Measurements from ENCODE around the gene METTL8.

METTL8 gene

DNA sequence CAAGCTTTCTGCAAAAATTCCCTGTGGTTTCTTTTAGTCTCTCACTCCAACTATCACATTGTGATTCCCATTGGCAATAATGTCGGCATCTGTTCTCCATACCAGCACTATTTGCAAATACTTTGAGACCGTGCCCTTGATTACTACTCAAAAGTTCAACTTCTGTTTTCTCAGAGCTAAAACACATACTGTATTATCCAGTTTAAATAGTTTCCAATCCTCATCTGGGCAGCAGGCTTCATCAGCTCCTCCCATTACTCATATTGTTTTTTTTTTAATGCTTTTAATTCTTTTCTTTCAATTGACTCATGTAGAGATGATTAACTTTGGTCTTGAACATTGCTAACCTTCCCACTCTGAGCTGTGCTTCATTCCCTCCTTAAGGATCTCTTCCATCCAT lies 135.8 kb downstream of the METTL8 start:
- H3K4me3 ChIP-seq (ENCODE audit: low read length) = no peak overlapping the region
- no peaks in the 10 kb centered on the region for H3K9me3 ChIP-seq (ENCODE audit: low read length)
- no peak overlapping the region for H2AFZ ChIP-seq (ENCODE audit: low read depth, low read length)
- no peaks in the 10 kb centered on the region for H3K4me1 ChIP-seq (ENCODE audit: insufficient read depth, low read length)
- no peaks in the 10 kb centered on the region for H3K27me3 ChIP-seq (ENCODE audit: insufficient read depth, low read length)
- no peaks in the 10 kb centered on the region for H3K36me3 ChIP-seq (ENCODE audit: insufficient read depth, low read length)

DNA sequence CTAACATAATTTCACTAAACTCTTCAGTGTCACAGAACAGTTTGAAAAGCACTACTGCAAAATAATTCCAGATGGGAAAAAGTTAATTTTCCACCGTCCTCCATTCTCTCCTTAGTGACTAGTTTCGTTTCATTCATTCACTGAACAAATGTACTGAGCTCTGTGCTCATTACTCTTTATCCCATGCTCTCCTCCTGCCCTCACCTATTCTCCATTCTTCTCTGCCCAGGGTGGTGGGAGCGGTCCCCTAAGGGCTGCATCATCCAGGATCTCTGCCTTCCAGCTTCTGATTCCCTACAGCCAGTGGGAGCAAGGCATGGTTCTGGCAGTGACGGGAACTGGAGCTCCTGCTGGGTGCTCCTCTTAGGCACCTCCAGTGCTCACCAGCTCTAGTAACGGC lies 139.2 kb downstream of the METTL8 start:
- Histone ChIP-seq H3K9me3 (ENCODE audit: low read length) (no peaks in the 10 kb centered on the region), H3K4me1 (ENCODE audit: insufficient read depth, low read length) (no peaks in the 10 kb centered on the region), H3K36me3 (ENCODE audit: insufficient read depth, low read length) (no peaks in the 10 kb centered on the region), H3K27me3 (ENCODE audit: insufficient read depth, low read length) (no peaks in the 10 kb centered on the region), H3K4me3 (ENCODE audit: low read length) (no peak overlapping the region), H2AFZ (ENCODE audit: low read depth, low read length) (no peak overlapping the region)

DNA sequence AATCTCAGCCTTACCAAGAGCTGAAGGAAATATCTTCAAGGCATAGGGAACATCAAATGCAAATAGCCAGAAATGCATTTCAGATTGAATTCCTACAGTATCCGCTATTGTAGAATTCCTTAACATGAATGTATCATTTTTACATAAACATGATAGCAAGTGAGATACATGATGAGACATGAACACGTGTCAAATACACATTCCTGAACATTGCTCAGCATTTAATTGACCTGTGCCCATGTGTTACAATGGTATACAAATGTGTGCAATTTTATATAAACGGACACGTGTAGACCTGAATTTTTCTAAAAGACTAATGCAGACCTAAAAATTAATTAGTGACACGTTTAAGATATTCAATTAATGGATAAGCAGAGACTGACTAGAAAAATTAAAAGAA lies 140.1 kb downstream of the METTL8 start:
- Histone ChIP-seq H3K36me3 (ENCODE audit: insufficient read depth, low read length) (no peaks in the 10 kb centered on the region), H3K4me1 (ENCODE audit: insufficient read depth, low read length) (no peaks in the 10 kb centered on the region), H2AFZ (ENCODE audit: low read depth, low read length) (no peak overlapping the region), H3K4me3 (ENCODE audit: low read length) (no peak overlapping the region), H3K27me3 (ENCODE audit: insufficient read depth, low read length) (no peaks in the 10 kb centered on the region), H3K9me3 (ENCODE audit: low read length) (no peaks in the 10 kb centered on the region)

DNA sequence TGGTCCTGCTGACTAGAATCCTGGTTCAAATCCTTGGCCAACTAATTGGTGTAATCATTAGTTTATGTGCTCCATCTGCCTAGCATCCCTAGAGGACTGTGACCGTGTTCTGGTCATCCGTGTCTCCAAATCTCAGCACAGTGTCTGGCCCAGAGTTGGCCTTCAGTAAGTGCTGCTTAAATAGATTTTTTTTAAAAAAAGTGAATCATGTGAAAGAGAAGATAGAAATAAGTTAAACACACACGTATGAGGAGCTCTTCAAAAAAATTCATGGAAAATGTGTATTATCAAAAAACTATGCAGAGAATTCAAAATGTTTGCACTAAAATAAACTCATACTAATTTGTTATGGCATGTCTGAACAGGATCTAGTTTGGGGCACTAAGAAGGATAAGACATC lies 143.8 kb downstream of the METTL8 start:
- Histone ChIP-seq H3K27me3 (ENCODE audit: insufficient read depth, low read length) (no peaks in the 10 kb centered on the region), H3K4me1 (ENCODE audit: insufficient read depth, low read length) (peaks cover 12% of the 10 kb centered on the region), H3K36me3 (ENCODE audit: insufficient read depth, low read length) (no peaks in the 10 kb centered on the region), H3K4me3 (ENCODE audit: low read length) (no peak overlapping the region), H2AFZ (ENCODE audit: low read depth, low read length) (no peak overlapping the region), H3K9me3 (ENCODE audit: low read length) (no peaks in the 10 kb centered on the region)

DNA sequence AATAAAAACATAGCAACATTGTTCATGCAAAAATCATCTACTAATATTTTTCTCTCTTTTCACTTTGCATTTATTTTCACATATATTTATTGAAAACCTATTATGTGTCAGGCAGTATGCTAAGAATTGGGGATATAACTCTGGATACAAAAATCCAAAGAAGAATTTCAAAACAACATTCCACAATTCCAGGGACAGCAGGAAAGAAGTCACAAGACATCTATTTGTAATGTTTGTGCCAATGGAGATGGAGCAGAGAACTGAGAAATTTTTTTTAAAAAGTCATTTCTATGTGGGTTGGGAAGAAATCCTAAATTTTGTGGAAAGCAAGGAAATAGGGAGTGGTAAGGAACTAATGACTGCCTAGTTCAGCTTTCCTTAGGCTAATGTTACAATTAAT lies 144.5 kb downstream of the METTL8 start:
- Histone ChIP-seq H3K4me3 (ENCODE audit: low read length) (no peak overlapping the region), H3K4me1 (ENCODE audit: insufficient read depth, low read length) (peaks cover 12% of the 10 kb centered on the region), H3K27me3 (ENCODE audit: insufficient read depth, low read length) (no peaks in the 10 kb centered on the region), H3K9me3 (ENCODE audit: low read length) (no peaks in the 10 kb centered on the region), H2AFZ (ENCODE audit: low read depth, low read length) (no peak overlapping the region), H3K36me3 (ENCODE audit: insufficient read depth, low read length) (no peaks in the 10 kb centered on the region)

DNA sequence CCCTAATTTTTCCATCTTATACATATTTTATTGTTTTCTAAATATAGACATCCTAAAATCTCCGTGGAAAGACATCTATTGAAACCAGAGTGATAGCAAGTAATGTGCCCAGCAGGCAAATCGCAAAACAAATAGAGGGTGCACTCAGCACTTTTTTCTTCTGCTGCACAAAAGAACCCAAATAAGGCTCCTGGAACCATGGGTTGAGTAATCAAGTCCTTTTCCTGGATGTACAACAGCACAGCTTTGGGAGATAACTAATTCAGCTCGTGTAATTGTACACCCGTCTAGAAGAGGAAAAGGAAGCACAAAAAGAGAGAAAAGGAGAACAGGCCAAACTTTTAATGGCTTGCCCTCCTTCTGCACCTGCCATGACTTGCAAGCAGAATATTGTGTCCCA lies 146.2 kb downstream of the METTL8 start:
- Histone ChIP-seq H3K4me1 (ENCODE audit: insufficient read depth, low read length) (peaks cover 12% of the 10 kb centered on the region), H3K36me3 (ENCODE audit: insufficient read depth, low read length) (no peaks in the 10 kb centered on the region), H3K4me3 (ENCODE audit: low read length) (no peak overlapping the region)

DNA sequence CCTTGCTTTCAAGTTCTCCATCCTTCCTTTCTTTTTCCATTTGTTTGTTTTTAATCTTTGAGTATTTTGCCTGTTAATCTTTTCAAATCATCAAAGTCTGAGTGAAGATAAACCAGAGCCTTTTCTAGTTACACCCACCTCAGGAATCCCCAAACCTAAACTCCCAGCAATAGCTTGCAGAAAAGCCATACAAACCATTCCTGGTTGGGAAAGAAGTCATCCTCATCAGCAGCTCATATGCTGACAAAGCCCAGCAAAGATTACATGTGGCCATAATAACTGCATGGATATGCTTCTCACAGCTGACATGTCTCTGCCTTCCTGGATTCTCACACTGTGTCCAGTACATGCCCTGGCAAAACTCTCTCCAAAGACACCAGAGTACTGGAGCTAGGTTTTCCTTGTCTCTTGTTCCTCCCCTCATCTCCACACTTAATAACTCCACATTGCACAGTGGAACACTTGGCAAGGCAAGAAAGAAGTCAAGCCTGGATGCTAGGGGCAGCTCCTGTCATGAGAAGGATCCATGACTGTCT lies 146.7 kb downstream of the METTL8 start:
- H3K4me1 ChIP-seq (ENCODE audit: insufficient read depth, low read length) = peaks cover 12% of the 10 kb centered on the region

More for the DNA sequence above, 146.2 kb downstream of the METTL8 start:
- H3K9me3 ChIP-seq (ENCODE audit: low read length) = no peaks in the 10 kb centered on the region
- H3K27me3 ChIP-seq (ENCODE audit: insufficient read depth, low read length) = no peaks in the 10 kb centered on the region
- peak overlapping the region; percentile 23 for H2AFZ ChIP-seq (ENCODE audit: low read depth, low read length)

DNA sequence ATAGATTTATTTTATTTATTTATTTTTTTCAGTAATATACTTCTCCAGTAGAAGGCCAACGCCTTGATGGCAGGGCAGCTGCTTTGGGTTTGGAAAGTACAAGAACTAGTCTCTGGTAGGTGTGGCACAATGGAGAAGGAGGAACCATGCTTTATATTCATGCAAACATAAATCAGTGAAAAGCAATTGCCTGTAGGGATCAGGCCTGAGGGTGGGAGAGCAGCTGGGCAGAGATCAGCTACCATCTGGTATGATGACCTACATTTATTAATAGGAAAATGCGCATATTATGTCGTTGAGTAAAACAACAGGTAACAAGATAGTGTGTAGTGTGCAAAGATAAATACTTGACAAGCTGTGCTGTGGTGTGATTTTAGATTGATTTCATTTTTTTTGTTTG lies 152.7 kb downstream of the METTL8 start:
- peaks cover 9% of the 10 kb centered on the region for H3K4me1 ChIP-seq (ENCODE audit: insufficient read depth, low read length)
- no peak overlapping the region for H3K4me3 ChIP-seq (ENCODE audit: low read length)
- no peaks in the 10 kb centered on the region for H3K36me3 ChIP-seq (ENCODE audit: insufficient read depth, low read length)
- peaks cover 3% of the 10 kb centered on the region for H3K9me3 ChIP-seq (ENCODE audit: low read length)
- H3K27me3 ChIP-seq (ENCODE audit: insufficient read depth, low read length) = no peaks in the 10 kb centered on the region
- no peak overlapping the region for H2AFZ ChIP-seq (ENCODE audit: low read depth, low read length)

More for the DNA sequence above, 146.7 kb downstream of the METTL8 start:
- H3K4me3 ChIP-seq (ENCODE audit: low read length) = no peak overlapping the region
- H3K27me3 ChIP-seq (ENCODE audit: insufficient read depth, low read length) = no peaks in the 10 kb centered on the region
- H3K36me3 ChIP-seq (ENCODE audit: insufficient read depth, low read length) = no peaks in the 10 kb centered on the region
- peak overlapping the region; percentile 23 for H2AFZ ChIP-seq (ENCODE audit: low read depth, low read length)
- H3K9me3 ChIP-seq (ENCODE audit: low read length) = no peaks in the 10 kb centered on the region

DNA sequence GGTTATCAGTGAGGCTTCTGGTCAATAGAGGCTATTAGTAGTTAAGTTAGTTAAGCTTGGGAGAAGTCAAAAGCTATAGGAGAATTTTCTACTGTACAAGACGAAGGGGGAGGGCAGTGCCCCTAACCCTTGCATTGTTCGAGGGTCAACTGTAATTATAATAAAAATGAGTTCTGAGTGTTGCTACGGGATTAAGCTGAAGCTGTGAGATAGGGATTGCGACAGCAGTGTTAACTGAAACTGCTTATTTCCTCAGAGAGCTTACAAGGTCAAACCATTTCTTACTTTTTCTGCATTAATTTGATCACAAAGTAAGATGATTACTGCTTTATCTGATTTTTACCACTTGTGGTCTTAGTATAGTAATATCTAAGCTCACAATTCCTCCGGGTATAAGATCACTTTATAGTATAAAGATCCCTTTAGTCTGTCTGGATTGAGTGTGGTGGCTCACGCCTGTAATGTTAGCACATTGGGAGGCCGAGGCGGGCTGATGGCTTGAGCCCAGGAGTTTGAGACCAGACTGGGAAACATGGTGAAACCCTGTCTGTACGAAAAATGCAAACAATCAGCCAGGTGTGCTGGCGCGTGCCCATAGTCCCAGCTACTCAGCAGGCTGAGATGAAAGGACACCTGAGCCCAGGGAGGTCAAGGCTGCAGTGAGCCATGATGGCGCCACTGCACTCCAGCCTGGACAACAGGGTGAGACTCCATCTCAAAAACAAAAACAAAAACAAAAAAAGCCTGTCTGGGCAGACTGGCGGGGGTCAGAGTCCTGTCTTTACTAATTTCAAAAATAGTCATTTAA lies 153.6 kb downstream of the METTL8 start:
- H3K36me3 ChIP-seq (ENCODE audit: insufficient read depth, low read length) = no peaks in the 10 kb centered on the region
- peaks cover 3% of the 10 kb centered on the region for H3K9me3 ChIP-seq (ENCODE audit: low read length)
- peaks cover 9% of the 10 kb centered on the region for H3K4me1 ChIP-seq (ENCODE audit: insufficient read depth, low read length)

DNA sequence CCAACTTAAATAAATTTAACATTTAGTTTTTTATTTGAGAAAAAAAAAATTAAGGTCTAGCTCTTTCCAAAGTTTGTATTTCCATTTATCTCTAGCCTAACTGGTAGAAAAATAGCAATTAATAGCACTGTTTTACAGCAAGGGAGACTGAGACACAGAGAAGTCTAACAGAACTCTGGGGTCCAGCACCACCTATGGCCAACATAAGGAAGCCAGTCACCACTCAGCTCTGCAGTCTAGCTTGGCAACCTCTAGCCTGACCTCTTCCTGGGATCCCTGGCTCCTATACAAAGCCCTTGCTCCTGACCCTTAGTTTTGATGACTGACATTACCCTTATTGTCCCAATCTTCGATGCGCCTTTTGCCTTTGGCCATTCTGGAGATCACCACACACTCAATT lies 159.0 kb downstream of the METTL8 start:
- Histone ChIP-seq H3K36me3 (ENCODE audit: insufficient read depth, low read length) (no peaks in the 10 kb centered on the region), H3K27me3 (ENCODE audit: insufficient read depth, low read length) (no peaks in the 10 kb centered on the region), H3K4me3 (ENCODE audit: low read length) (no peak overlapping the region), H3K9me3 (ENCODE audit: low read length) (peaks cover 3% of the 10 kb centered on the region), H3K4me1 (ENCODE audit: insufficient read depth, low read length) (no peaks in the 10 kb centered on the region), H2AFZ (ENCODE audit: low read depth, low read length) (no peak overlapping the region)

More for the DNA sequence above, 153.6 kb downstream of the METTL8 start:
- no peaks in the 10 kb centered on the region for H3K27me3 ChIP-seq (ENCODE audit: insufficient read depth, low read length)
- H2AFZ ChIP-seq (ENCODE audit: low read depth, low read length) = no peak overlapping the region
- H3K4me3 ChIP-seq (ENCODE audit: low read length) = no peak overlapping the region

DNA sequence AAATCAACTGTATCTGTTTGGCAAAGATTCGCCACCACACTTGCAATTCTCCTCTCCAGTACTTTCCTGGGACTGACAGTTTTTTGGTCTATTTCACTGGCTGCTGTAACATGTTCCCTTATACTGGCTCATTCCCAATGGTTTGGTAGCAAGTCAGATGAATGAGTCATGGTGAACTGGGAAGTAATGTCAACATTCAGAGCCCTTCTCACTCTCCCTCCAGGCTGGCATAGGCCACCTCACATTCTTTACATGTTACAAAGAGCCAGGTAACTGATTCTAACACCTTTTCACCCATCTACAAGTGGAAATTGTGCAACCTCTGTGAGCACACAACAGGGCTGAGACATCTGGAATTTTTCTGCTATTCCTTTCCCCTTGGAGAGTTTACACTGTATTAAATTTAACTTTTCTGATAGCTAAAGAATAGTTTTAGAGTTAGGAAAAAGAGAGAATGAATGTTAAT lies 161.8 kb downstream of the METTL8 start:
- no peaks in the 10 kb centered on the region for H3K36me3 ChIP-seq (ENCODE audit: insufficient read depth, low read length)

DNA sequence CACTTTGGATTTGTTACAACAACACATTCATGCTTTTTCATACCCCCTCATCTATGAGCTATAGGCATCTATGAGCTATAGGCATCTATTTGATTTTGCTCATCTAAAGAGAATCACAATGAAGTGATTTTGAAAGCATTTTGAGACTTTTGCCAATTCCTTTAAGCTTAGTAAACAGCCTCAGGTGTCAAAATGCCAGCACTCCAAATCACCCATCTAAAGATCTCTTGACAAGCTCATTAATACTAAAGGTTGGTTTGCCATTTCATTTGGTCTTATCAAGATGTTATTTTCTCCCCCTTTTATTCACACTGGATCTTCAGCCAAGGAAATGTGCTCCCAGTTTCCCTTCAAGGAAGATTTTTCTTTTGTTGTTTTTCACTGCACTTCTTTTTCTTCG lies 162.4 kb downstream of the METTL8 start:
- no peaks in the 10 kb centered on the region for H3K36me3 ChIP-seq (ENCODE audit: insufficient read depth, low read length)
- no peaks in the 10 kb centered on the region for H3K9me3 ChIP-seq (ENCODE audit: low read length)
- H3K4me3 ChIP-seq (ENCODE audit: low read length) = no peak overlapping the region
- no peaks in the 10 kb centered on the region for H3K27me3 ChIP-seq (ENCODE audit: insufficient read depth, low read length)
- H2AFZ ChIP-seq (ENCODE audit: low read depth, low read length) = no peak overlapping the region
- H3K4me1 ChIP-seq (ENCODE audit: insufficient read depth, low read length) = peaks cover 14% of the 10 kb centered on the region

More for the DNA sequence above, 161.8 kb downstream of the METTL8 start:
- H2AFZ ChIP-seq (ENCODE audit: low read depth, low read length) = no peak overlapping the region
- no peak overlapping the region for H3K4me3 ChIP-seq (ENCODE audit: low read length)
- peaks cover 14% of the 10 kb centered on the region for H3K4me1 ChIP-seq (ENCODE audit: insufficient read depth, low read length)
- H3K9me3 ChIP-seq (ENCODE audit: low read length) = no peaks in the 10 kb centered on the region
- H3K27me3 ChIP-seq (ENCODE audit: insufficient read depth, low read length) = no peaks in the 10 kb centered on the region

DNA sequence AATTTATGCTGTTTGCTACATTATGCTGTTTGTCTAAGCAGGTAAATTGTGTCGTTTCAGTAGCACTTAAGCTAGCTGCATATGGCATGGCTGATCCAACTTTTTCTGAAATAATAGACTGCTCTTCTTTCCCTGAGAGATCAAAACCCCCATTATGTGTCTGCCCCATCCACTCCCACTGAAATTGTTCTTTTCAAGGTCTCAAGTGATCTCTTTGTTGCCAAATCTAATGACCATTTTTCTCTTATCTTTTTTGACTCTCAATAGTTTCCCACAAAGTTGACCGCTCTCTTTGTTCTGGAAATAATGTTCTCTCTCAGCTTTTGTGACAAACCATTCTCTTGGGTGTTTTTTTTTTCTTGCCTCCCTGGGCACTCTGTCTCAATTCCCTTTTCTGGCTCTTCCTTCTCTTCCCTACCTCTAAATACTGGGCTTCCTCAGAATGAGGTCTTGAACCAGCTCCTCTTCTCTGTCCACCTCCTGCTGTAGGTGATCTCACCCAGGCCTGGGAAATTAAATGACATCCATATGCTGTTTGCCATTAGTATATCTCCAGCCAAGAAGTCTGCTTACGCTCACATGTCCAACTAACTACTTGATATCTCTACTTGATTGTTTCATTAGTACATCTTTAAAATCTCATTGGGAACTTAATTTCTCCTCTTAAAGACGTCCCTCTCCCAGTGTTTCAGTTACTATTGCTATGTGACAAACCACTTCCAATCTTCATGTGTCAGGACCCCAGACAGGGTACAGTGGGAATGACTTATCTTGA lies 165.7 kb downstream of the METTL8 start:
- Histone ChIP-seq H3K4me3 (ENCODE audit: low read length) (no peak overlapping the region), H3K9me3 (ENCODE audit: low read length) (no peaks in the 10 kb centered on the region), H2AFZ (ENCODE audit: low read depth, low read length) (no peak overlapping the region), H3K27me3 (ENCODE audit: insufficient read depth, low read length) (no peaks in the 10 kb centered on the region), H3K4me1 (ENCODE audit: insufficient read depth, low read length) (peaks cover 14% of the 10 kb centered on the region), H3K36me3 (ENCODE audit: insufficient read depth, low read length) (no peaks in the 10 kb centered on the region)
